Natural killer cell (primary cell): ENCODE measurements around the gene AP2B1. TPM values are rescaled to one million over a fixed set of nuclear protein-coding genes. Genes with fewer than 3 reads are reported as not detected.
A peak's percentile ranks its signal among the peaks of the same experiment; 100 is the strongest.

Experiments
- ATAC-seq, 3 donors: fragments of 150-1000 bp in 2 of 3; fragments of 200-7000 bp in 1 of 3; cut with Tn5 transposase; 1 replicate in 1 of 3; 2 replicates in 2 of 3; pipeline ENCODE4 v1.10.0; 2021; ENCODE audit warnings: mild to moderate bottlenecking in 2 of 3, moderate library complexity in 2 of 3
- DNase-seq, 2 donors: peaks; one replicate each; pipeline versions ENCODE4 v3.0.0 to v3.0.0-alpha.2; 2013 to 2021; ENCODE audit warnings: mixed read lengths in 1 of 2
- H3K27ac ChIP-seq: one replicate; pipeline ENCODE4 v1.5.1; 2013; ENCODE audit warnings: mild to moderate bottlenecking, low read length
- H3K27me3 ChIP-seq: one replicate; pipeline ENCODE4 v1.6.1; 2013; ENCODE audit warnings: low read length; ENCODE audit not compliant: control insufficient read depth, insufficient read depth
- H3K36me3 ChIP-seq: one replicate; pipeline ENCODE4 v1.6.1; 2013; ENCODE audit warnings: low read length; ENCODE audit not compliant: control insufficient read depth, insufficient read depth
- H3K4me1 ChIP-seq: one replicate; pipeline ENCODE4 v1.6.1; 2013; ENCODE audit warnings: low read length; ENCODE audit not compliant: control insufficient read depth, insufficient read depth
- H3K4me3 ChIP-seq: one replicate; pipeline ENCODE4 v1.5.1; 2013; ENCODE audit warnings: low read length
- H3K9me3 ChIP-seq: one replicate; pipeline ENCODE4 v1.6.1; 2013; ENCODE audit warnings: low read length; ENCODE audit not compliant: control insufficient read depth, insufficient read depth
- H3K27ac Mint-ChIP-seq, 2 donors: one replicate each; pipeline ENCODE4 v1.8.0; 2022; ENCODE audit warnings: mild to moderate bottlenecking in 2 of 2, mixed read lengths in 2 of 2, moderate library complexity in 1 of 2
- H3K27me3 Mint-ChIP-seq, 2 donors: one replicate each; pipeline ENCODE4 v1.8.0; 2022; ENCODE audit warnings: low read depth in 2 of 2, mixed read lengths in 2 of 2
- H3K36me3 Mint-ChIP-seq: one replicate; pipeline ENCODE4 v1.8.0; 2022; ENCODE audit warnings: mixed read lengths
- H3K4me1 Mint-ChIP-seq, 2 donors: one replicate each; pipeline ENCODE4 v1.8.0; 2022; ENCODE audit warnings: mixed read lengths in 2 of 2
- H3K4me3 Mint-ChIP-seq: one replicate; pipeline ENCODE4 v1.8.0; 2022; ENCODE audit warnings: mild to moderate bottlenecking, moderate library complexity, mixed read lengths
- H3K9me3 Mint-ChIP-seq, 2 donors: one replicate each; pipeline ENCODE4 v1.8.0; 2022; ENCODE audit warnings: mixed read lengths in 2 of 2
- WGBS: methylation state at CpG from one replicate; pipeline ENCODE4 v1.1.7; 2013; ENCODE audit warnings: missing lambda C conversion rate; ENCODE audit not compliant: insufficient coverage; 5-methylcytosine and 5-hydroxymethylcytosine counted together
- intact Hi-C: fragments of 100-400 bp; cut with micrococcal nuclease; formaldehyde crosslinking; loops from one replicate; pipeline ENCODE4 v1.14.2; 2022
- total RNA-seq, 4 donors: library from RNA; stranded (reverse); fragments of 120-200 nt in 1 of 4; gene quantifications; one replicate each; pipeline versions ENCODE4 v1.2.3 to v1.2.4, GENCODE V29; 2013 to 2022
- TF ChIP-seq, protein P1 (sequence below): fragments of 200-600 bp; IDR thresholded peaks from one replicate; pipeline ENCODE4 v1.8.0; 2022; ENCODE audit warnings: antibody characterized with exemption

AP2B1 gene
- total RNA-seq, 3 donors from 2014 or later (not counting 1 experiment from before 2014, with no cell fraction given) = 111 to 148 (median 139) TPM

- ATAC-seq (no peak), DNase-seq (no peak)
- no peak overlapping the region for H3K4me3 Mint-ChIP-seq
- peaks cover 0 to 18% of the 10 kb centered on the region in 2 donors for H3K4me1 Mint-ChIP-seq
- Histone ChIP-seq H3K4me1 (no peaks in the 10 kb centered on the region), H3K36me3 (peaks cover 23% of the 10 kb centered on the region), H3K27me3 (no peaks in the 10 kb centered on the region), H3K4me3 (no peak overlapping the region), H3K27ac (no peak overlapping the region), H3K9me3 (no peaks in the 10 kb centered on the region)
- TF ChIP-seq, protein P1, sequence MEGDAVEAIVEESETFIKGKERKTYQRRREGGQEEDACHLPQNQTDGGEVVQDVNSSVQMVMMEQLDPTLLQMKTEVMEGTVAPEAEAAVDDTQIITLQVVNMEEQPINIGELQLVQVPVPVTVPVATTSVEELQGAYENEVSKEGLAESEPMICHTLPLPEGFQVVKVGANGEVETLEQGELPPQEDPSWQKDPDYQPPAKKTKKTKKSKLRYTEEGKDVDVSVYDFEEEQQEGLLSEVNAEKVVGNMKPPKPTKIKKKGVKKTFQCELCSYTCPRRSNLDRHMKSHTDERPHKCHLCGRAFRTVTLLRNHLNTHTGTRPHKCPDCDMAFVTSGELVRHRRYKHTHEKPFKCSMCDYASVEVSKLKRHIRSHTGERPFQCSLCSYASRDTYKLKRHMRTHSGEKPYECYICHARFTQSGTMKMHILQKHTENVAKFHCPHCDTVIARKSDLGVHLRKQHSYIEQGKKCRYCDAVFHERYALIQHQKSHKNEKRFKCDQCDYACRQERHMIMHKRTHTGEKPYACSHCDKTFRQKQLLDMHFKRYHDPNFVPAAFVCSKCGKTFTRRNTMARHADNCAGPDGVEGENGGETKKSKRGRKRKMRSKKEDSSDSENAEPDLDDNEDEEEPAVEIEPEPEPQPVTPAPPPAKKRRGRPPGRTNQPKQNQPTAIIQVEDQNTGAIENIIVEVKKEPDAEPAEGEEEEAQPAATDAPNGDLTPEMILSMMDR = no peak
- H3K27ac Mint-ChIP-seq = no peak overlapping the region
- no peaks in the 10 kb centered on the region for H3K9me3 Mint-ChIP-seq
- intact Hi-C loops = no loop called here
- no CpG with 5 or more reads among the region's 3 CpGs for WGBS
- no peaks in the 10 kb centered on the region for H3K27me3 Mint-ChIP-seq
- H3K36me3 Mint-ChIP-seq = peaks cover 11% of the 10 kb centered on the region
These were observed 121.0 kb downstream of the AP2B1 start for GRCh38 chr17:35708149-35708548.

DNA sequence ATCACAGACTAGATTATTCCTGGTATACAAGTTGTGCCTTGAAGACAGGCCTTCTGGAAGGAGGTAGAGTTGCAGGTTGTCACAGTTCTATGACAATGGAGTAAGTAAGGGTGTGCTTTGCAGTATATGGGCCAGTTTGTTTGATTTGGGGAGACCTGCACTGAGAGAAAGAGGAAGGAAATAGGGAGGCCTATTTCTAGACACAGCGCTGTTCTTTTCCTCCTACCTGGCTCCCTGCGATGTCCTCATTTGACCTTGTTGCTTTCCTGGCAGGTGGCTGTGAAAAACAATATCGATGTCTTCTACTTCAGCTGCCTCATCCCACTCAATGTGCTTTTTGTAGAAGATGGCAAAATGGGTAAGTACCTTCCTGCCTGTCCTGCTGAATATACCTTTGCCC, 121.8 kb downstream of the AP2B1 start:
- DNase-seq = no peak
- Mint-ChIP-seq H3K4me3 (no peak overlapping the region), H3K36me3 (peaks cover 11% of the 10 kb centered on the region)

DNA sequence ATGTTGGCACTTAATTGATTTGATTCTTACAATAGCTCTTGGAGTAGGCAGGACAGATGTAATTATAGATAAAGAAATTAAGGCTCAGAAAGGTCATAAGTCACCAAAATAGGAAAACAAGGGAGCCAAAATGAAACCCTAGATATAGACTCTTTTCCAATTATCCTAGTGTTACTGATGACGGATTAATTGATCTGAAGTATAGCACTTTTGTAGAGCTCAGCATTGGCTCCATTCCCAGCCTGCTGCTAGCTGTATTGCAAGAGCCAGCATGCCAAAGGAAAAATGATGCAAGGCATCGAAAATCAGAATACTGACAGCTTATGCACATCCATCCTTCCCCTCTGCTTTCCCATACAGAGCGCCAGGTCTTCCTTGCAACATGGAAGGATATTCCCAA, 122.8 kb downstream of the AP2B1 start:
- no peak for ATAC-seq
- Histone ChIP-seq H3K27me3 (no peaks in the 10 kb centered on the region), H3K9me3 (no peaks in the 10 kb centered on the region), H3K36me3 (peaks cover 28% of the 10 kb centered on the region), H3K4me1 (no peaks in the 10 kb centered on the region), H3K27ac (no peak overlapping the region), H3K4me3 (no peak overlapping the region)
- intact Hi-C loops = no loop called here
- H3K4me1 Mint-ChIP-seq = peaks cover 0 to 11% of the 10 kb centered on the region in 2 donors
- H3K27ac Mint-ChIP-seq = no peak overlapping the region
- no peaks in the 10 kb centered on the region for H3K27me3 Mint-ChIP-seq
- no peak overlapping the region for H3K4me3 Mint-ChIP-seq
- TF ChIP-seq, protein P1 = no peak
- no peak for DNase-seq
- WGBS = 100% methylated on average over 2 of the region's 3 CpGs
- H3K36me3 Mint-ChIP-seq = peaks cover 11% of the 10 kb centered on the region
- no peaks in the 10 kb centered on the region for H3K9me3 Mint-ChIP-seq

More for the DNA sequence above, 121.8 kb downstream of the AP2B1 start:
- Histone ChIP-seq H3K4me1 (no peaks in the 10 kb centered on the region), H3K4me3 (no peak overlapping the region), H3K27me3 (no peaks in the 10 kb centered on the region), H3K36me3 (peaks cover 23% of the 10 kb centered on the region), H3K9me3 (no peaks in the 10 kb centered on the region), H3K27ac (no peak overlapping the region)
- peak overlapping the region in 1 of 2 donors; percentile 42 for H3K27ac Mint-ChIP-seq
- no peaks in the 10 kb centered on the region for H3K27me3 Mint-ChIP-seq
- TF ChIP-seq, protein P1 = no peak
- intact Hi-C loops = no loop called here
- H3K9me3 Mint-ChIP-seq = no peaks in the 10 kb centered on the region
- ATAC-seq = no peak
- H3K4me1 Mint-ChIP-seq = peaks cover 0 to 18% of the 10 kb centered on the region in 2 donors
- WGBS = 10% methylated on average over 2 of the region's 3 CpGs

GRCh38 chr17:35710950-35711349, 123.8 kb downstream of the AP2B1 start:
- Histone ChIP-seq H3K27me3 (no peaks in the 10 kb centered on the region), H3K9me3 (no peaks in the 10 kb centered on the region), H3K4me1 (no peaks in the 10 kb centered on the region), H3K36me3 (peaks cover 31% of the 10 kb centered on the region), H3K27ac (no peak overlapping the region), H3K4me3 (no peak overlapping the region)
- H3K27ac Mint-ChIP-seq = no peak overlapping the region
- H3K9me3 Mint-ChIP-seq = no peaks in the 10 kb centered on the region
- no peaks in the 10 kb centered on the region for H3K27me3 Mint-ChIP-seq
- TF ChIP-seq, protein P1 = no peak
- DNase-seq (no peak), ATAC-seq (no peak)
- H3K4me3 Mint-ChIP-seq = no peak overlapping the region
- 100% methylated on average over 2 of the region's 2 CpGs for WGBS
- peaks cover 11% of the 10 kb centered on the region for H3K36me3 Mint-ChIP-seq
- H3K4me1 Mint-ChIP-seq = peaks cover 0 to 7% of the 10 kb centered on the region in 2 donors
- intact Hi-C loops = no loop called here
